HepG2 (cell line): ENCODE results near the gene ACTL8. TPM values are rescaled to one million over a fixed set of nuclear protein-coding genes. Genes with fewer than 3 reads are reported as not detected.

Experiments used
- ATAC-seq: fragments of 200-7000 bp; cut with Tn5 transposase; 3 replicates; pipeline ENCODE4 v1.9.1; 2020; ENCODE audit warnings: mild to moderate bottlenecking, moderate library complexity
- BruUV-seq: library from RNA; stranded (reverse); fragments of 400-500 nt; replicated peaks from 2 replicates; lab custom pipeline; 2021; lab: Mats Ljungman, UMichigan
- CTCF ChIA-PET: fragments of 300-600 bp; formaldehyde crosslinking; extraction: SDS; loops from one replicate; lab custom pipeline; 2021; ENCODE audit warnings: low total read pairs, inconsistent platforms, low intra/inter-chr PET ratio; lab: Yijun Ruan, JAX
- POLR2A ChIA-PET: fragments of 350-600 bp; sonication (Branson Sonifier 250); formaldehyde crosslinking; loops from one replicate; lab custom pipeline; 2020; ENCODE audit warnings: antibody characterized with exemption, inconsistent platforms; lab: Yijun Ruan, JAX
- DNase-seq: peaks from one replicate; pipeline ENCODE4 v3.0.0-alpha.2; 2015; ENCODE audit warnings: low spot score
- FAIRE-seq: peaks from 3 replicates; lab custom pipeline; 2011; peaks lifted over from hg19 to GRCh38; lab: Jason Lieb, UNC
- H2AFZ ChIP-seq: one replicate; pipeline ENCODE4 v1.6.1; 2011; ENCODE audit warnings: low read length, inconsistent platforms
- H3K27ac ChIP-seq: fragments of 300-600 bp; 3 replicates; pipeline ENCODE4 v1.8.0; 2011; ENCODE audit warnings: mixed run types, mild to moderate bottlenecking, mixed read lengths, low read length, inconsistent platforms; ENCODE audit not compliant: insufficient read depth; ENCODE audit errors: extremely low read length
- H3K27me3 ChIP-seq, 2 experiments: fragments of 200-600 bp in 1 of 2; 2 replicates in 1 of 2; 3 replicates in 1 of 2; pipeline versions ENCODE4 v1.6.0 to v1.8.0; 2011; ENCODE audit warnings: low read length in 2 of 2, mild to moderate bottlenecking in 2 of 2, moderate library complexity in 2 of 2, inconsistent platforms in 1 of 2; ENCODE audit not compliant: insufficient read depth in 2 of 2, control insufficient read depth in 1 of 2
- H3K36me3 ChIP-seq, 2 experiments: fragments of 200-600 bp in 1 of 2; replicated peaks in 1 of 2; 2 replicates in 1 of 2; 3 replicates in 1 of 2; pipeline versions ENCODE4 v1.5.1 to v1.8.0; 2011; ENCODE audit warnings: low read length in 2 of 2, inconsistent platforms in 1 of 2; ENCODE audit not compliant: insufficient read depth in 2 of 2, control insufficient read depth in 1 of 2
- H3K4me1 ChIP-seq: 2 replicates; pipeline ENCODE4 v1.5.1; 2012; ENCODE audit warnings: low read length, inconsistent platforms; ENCODE audit not compliant: insufficient read depth
- H3K4me2 ChIP-seq: 2 replicates; pipeline ENCODE4 v1.6.0; 2011; ENCODE audit warnings: low read depth, low read length, inconsistent platforms
- H3K4me3 ChIP-seq, 3 experiments: fragments of 200-600 bp in 1 of 3; sonication (generic), shearing (Covaris generic) in 1 of 3; replicated peaks in 1 of 3; 2 replicates each; pipeline ENCODE4 v1.5.1; 2011 to 2016; ENCODE audit warnings: low read length in 3 of 3, inconsistent platforms in 2 of 3, low read depth in 2 of 3, mild to moderate bottlenecking in 2 of 3, control low read depth in 1 of 3, mixed read lengths in 1 of 3; ENCODE audit not compliant: insufficient read depth in 1 of 3
- H3K79me2 ChIP-seq: one replicate; pipeline ENCODE4 v1.6.1; 2011; ENCODE audit warnings: low read length, inconsistent platforms; ENCODE audit not compliant: insufficient read depth
- H3K9ac ChIP-seq: 2 replicates; pipeline ENCODE4 v1.6.0; 2011; ENCODE audit warnings: mild to moderate bottlenecking, low read depth, low read length, inconsistent platforms; ENCODE audit not compliant: insufficient read depth
- H3K9me3 ChIP-seq: 2 replicates; pipeline ENCODE4 v1.5.1; 2012; ENCODE audit warnings: mild to moderate bottlenecking, low read length
- H4K20me1 ChIP-seq: 2 replicates; pipeline ENCODE4 v1.6.0; 2011; ENCODE audit warnings: inconsistent platforms, mild to moderate bottlenecking, low read length, moderate library complexity; ENCODE audit not compliant: insufficient read depth
- CBX2 ChIP-seq, 2 experiments: fragments of 200-600 bp in 1 of 2; sonication (generic); formaldehyde crosslinking in 1 of 2; IDR thresholded peaks; 2 replicates each; pipeline versions ENCODE4 v1.7.0 to v1.8.1; 2018 to 2022; ENCODE audit warnings: low read depth in 2 of 2, low read length in 1 of 2, mild to moderate bottlenecking in 1 of 2, missing genetic modification reagents in 1 of 2
- CSRNP2 ChIP-seq: sonication (generic); formaldehyde crosslinking; conservative IDR thresholded peaks from 2 replicates; pipeline ENCODE4 v1.8.0; 2022; ENCODE audit warnings: low read depth, missing genetic modification reagents
- DR1 ChIP-seq: sonication (generic); formaldehyde crosslinking; IDR thresholded peaks from 2 replicates; pipeline ENCODE4 v1.8.0; 2021; ENCODE audit warnings: mild to moderate bottlenecking, missing genetic modification reagents, inconsistent platforms
- HNF4A ChIP-seq: sonication (generic); formaldehyde crosslinking; IDR thresholded peaks from 2 replicates; pipeline ENCODE4 v1.4.0; 2020; ENCODE audit warnings: missing genetic modification reagents
- KDM2A ChIP-seq: sonication (generic); formaldehyde crosslinking; IDR thresholded peaks from 2 replicates; pipeline ENCODE4 v1.4.0; 2020; ENCODE audit warnings: low read depth, missing genetic modification reagents, borderline replicate concordance
- NFE2L2 ChIP-seq: fragments of 150-350 bp; IDR thresholded peaks from 2 replicates; pipeline ENCODE4 v1.6.1; 2014; ENCODE audit warnings: low read length
- REXO4 ChIP-seq: sonication (generic); formaldehyde crosslinking; IDR thresholded peaks from 2 replicates; pipeline ENCODE4 v1.8.0; 2022; ENCODE audit warnings: missing genetic modification reagents, mild to moderate bottlenecking, borderline replicate concordance
- RNF2 ChIP-seq: fragments of 450-650 bp; conservative IDR thresholded peaks from 2 replicates; pipeline ENCODE4 v1.6.1; 2016; ENCODE audit warnings: low read depth
- SRSF4 ChIP-seq: fragments of 200-400 bp; formaldehyde crosslinking; IDR thresholded peaks from one replicate; pipeline ENCODE4 v1.6.1; 2018; ENCODE audit warnings: mild to moderate bottlenecking, low read depth, low read length, moderate library complexity; ENCODE audit not compliant: poor library complexity, severe bottlenecking
- ZBTB37 ChIP-seq: sonication (generic); formaldehyde crosslinking; IDR thresholded peaks from 2 replicates; pipeline ENCODE4 v1.4.0; 2020; ENCODE audit warnings: mild to moderate bottlenecking, missing genetic modification reagents
- ZBTB43 ChIP-seq: sonication (generic); formaldehyde crosslinking; conservative IDR thresholded peaks from 2 replicates; pipeline ENCODE4 v1.4.0; 2020; ENCODE audit warnings: missing genetic modification reagents
- ZNF10 ChIP-seq: sonication (generic); formaldehyde crosslinking; IDR thresholded peaks from 2 replicates; pipeline ENCODE4 v1.4.0; 2020; ENCODE audit warnings: mild to moderate bottlenecking, low read depth, missing genetic modification reagents, borderline replicate concordance
- ZNF280D ChIP-seq: sonication (generic); formaldehyde crosslinking; IDR thresholded peaks from 2 replicates; pipeline ENCODE4 v1.5.1; 2020; ENCODE audit warnings: mild to moderate bottlenecking, missing genetic modification reagents
- ZNF563 ChIP-seq: sonication (generic); formaldehyde crosslinking; IDR thresholded peaks from 2 replicates; pipeline ENCODE4 v1.8.0; 2022; ENCODE audit warnings: mild to moderate bottlenecking, moderate library complexity, missing genetic modification reagents
- ZNF777 ChIP-seq: sonication (generic); formaldehyde crosslinking; IDR thresholded peaks from 2 replicates; pipeline ENCODE4 v1.4.0; 2020; ENCODE audit warnings: missing genetic modification reagents
- ZSCAN9 ChIP-seq: IDR thresholded peaks from 2 replicates; pipeline ENCODE4 v1.6.1; 2016; ENCODE audit warnings: borderline replicate concordance
- WGBS: methylation state at CpG from one replicate; pipeline ENCODE4 v1.1.6; 2017; ENCODE audit warnings: low lambda C conversion rate; 5-methylcytosine and 5-hydroxymethylcytosine counted together
- in situ Hi-C: cut with HindIII; loops from 2 replicates; pipeline ENCODE4 v1.10.0; 2017; ENCODE audit warnings: low pct_unique_long_range_greater_than_20kb; ENCODE audit not compliant: extremely low pct_ligation_motif_present
- intact Hi-C: fragments of 100-400 bp; cut with micrococcal nuclease; formaldehyde crosslinking; loops from one replicate; pipeline ENCODE4 v1.10.0; 2022; ENCODE audit not compliant: unreplicated experiment
- polyA plus RNA-seq, 8 experiments: library from polyadenylated mRNA; depleted of rRNA in 3 of 8; stranded (reverse) in 7 of 8; unstranded in 1 of 8; fragments of >200 nt; fragmentation: Illumina TruSeq in 4 of 8; extraction: Trizol in 4 of 8; gene quantifications; 2 replicates each; pipeline versions ENCODE4 v1.2.1 to v1.2.3, GENCODE V29; 2011 to 2016; ENCODE audit warnings: low read depth in 4 of 8, missing spikeins in 1 of 8, mixed read lengths in 1 of 8; ENCODE audit not compliant: insufficient read depth in 1 of 8
- total RNA-seq, 5 experiments: library from RNA; depleted of rRNA; stranded (reverse); fragments of >200 nt; fragmentation: Illumina TruSeq; extraction: Trizol; gene quantifications; 2 replicates each; pipeline ENCODE4 v1.2.3, GENCODE V29; 2016; ENCODE audit warnings: low read depth in 1 of 5

Gene ACTL8
- total and polyA plus RNA-seq, 2 of the 13 experiments (the other 11 are each of a cell fraction or from before 2014, with no cell fraction given) = 0.09 to 0.64 TPM

GRCh38 chr1:17841944-17842343 is 86.8 kb downstream of the ACTL8 start (continued):
- TF ChIP-seq ZNF563 = no peak
- TF ChIP-seq ZSCAN9 = no peak
- TF ChIP-seq ZBTB37 (CRISPR knock-in tag) = no peak
- TF ChIP-seq ZNF280D (CRISPR knock-in tag) = no peak

- no peak for ATAC-seq
- ChIA-PET POLR2A (no interaction called here), CTCF (no interaction called here)
- FAIRE-seq = no peak
- Histone ChIP-seq H3K27me3 (peaks cover 0 to 3% of the 10 kb centered on the region in 2 experiments; a peak in 2 of 5 replicates), H3K4me2 (no peak overlapping the region), H3K9me3 (no peaks in the 10 kb centered on the region), H3K4me3 (no peak overlapping the region), H2AFZ (no peak overlapping the region), H4K20me1 (no peaks in the 10 kb centered on the region), H3K4me1 (no peaks in the 10 kb centered on the region), H3K27ac (no peak overlapping the region), H3K9ac (no peak overlapping the region), H3K79me2 (no peaks in the 10 kb centered on the region), H3K36me3 (no peaks in the 10 kb centered on the region)
- 5% methylated on average over 5 of the region's 5 CpGs for WGBS
- DNase-seq = no peak
- intact Hi-C loops = no loop called here
- in situ Hi-C loops = no loop called here
- no TSS peak for BruUV-seq
- TF ChIP-seq DR1 = no peak
- TF ChIP-seq ZNF777 = no peak
- TF ChIP-seq CBX2 (IDR thresholded peaks at IDR 0.05; ENCODE audit: low read depth, low read length) = no peak
- TF ChIP-seq CBX2 (CRISPR knock-in tag; IDR thresholded peaks at IDR 0.05; ENCODE audit: low read depth) = no peak
- no peak for TF ChIP-seq ZNF10 (CRISPR knock-in tag)
- TF ChIP-seq NFE2L2 = no peak
- no peak for TF ChIP-seq SRSF4
- no peak for TF ChIP-seq ZBTB43 (CRISPR knock-in tag)
- no peak for TF ChIP-seq REXO4 (CRISPR knock-in tag)
- TF ChIP-seq RNF2 = no peak
- no peak for TF ChIP-seq KDM2A (CRISPR knock-in tag)
- TF ChIP-seq CSRNP2 (CRISPR knock-in tag) = no peak
- TF ChIP-seq HNF4A (CRISPR knock-in tag) = no peak
Observed at GRCh38 chr1:17842686-17843085, 87.6 kb downstream of the ACTL8 start.
